ENCODE results near the gene HEXB.
"Not testable (repeated sequence)": the region's sequence is repeated elsewhere in the genome, so short reads cannot be mapped to it uniquely, and the experiment has no call there.

The HEXB gene

DNA sequence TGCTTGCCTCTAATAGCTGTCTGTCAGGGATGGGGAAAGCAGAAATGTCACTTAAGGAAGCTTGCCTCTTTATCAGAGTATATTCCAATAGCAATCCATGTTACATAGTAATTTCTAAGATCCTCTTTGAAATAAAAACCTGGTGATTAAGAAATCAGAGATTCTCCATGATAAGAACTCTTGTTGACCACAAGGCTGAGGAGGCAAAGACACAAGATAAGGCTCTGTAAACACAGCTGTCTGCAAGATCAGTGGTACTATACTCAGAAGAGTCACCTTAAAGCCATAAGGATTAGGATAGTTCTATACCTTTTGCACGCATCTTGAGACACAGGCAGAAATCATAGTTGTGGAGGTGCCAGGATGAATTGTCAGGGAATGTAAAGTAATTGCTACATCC is 40.3 kb downstream of the HEXB start:
- DNase-seq = no peak

- peak in 16 of 51 donors; percentile 1 to 37 (median 4) for DNase-seq
Observed at GRCh38 chr5:74736759-74737158, 51.7 kb downstream of the HEXB start.

- no peak for DNase-seq
Observed at GRCh38 chr5:74738406-74738805, 53.4 kb downstream of the HEXB start.

DNA sequence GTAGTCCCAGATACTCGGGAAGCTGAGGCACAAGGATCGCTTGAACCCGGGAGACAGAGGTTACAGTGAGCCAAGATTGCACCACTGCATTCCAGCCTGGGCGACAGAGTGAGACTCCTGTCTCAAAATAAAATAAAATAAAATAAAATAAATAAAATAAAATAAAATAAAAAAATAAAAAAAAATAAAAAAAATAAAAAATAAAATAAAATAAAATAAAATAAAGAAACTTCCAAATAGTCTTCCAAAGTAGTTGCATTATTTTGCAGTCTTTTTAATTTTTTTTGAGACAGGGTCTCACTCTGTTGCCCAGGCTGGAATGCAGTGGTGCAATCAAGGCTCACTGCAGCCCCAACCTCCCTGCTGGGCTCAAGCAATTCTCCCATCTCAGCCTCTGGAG is 63.7 kb downstream of the HEXB start:
- not testable (repeated sequence) for DNase-seq

- DNase-seq = no peak
Observed at GRCh38 chr5:74761241-74761640, 76.2 kb downstream of the HEXB start.

DNA sequence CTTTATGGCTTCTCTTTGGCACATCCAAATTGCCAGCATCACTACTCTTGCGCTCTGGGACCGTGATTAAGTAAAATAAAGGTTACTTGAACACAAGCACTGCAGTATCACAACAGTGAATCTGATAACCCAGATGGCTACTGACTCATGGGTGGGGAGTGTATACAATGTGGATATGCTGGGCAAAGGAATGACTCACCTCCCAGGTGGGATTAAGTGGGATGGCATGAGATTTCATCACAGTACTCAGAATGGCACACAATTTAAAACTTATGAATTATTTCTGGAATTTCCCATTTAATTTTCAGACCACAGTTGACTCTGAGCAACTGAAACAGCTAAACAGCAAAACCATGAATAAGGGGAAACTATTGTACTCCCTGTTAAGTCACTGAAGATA is 77.6 kb downstream of the HEXB start:
- peak in 1 of 51 donors; percentile 5 for DNase-seq

GRCh38 chr5:74763504-74763903 is 78.5 kb downstream of the HEXB start:
- DNase-seq = no peak

DNA sequence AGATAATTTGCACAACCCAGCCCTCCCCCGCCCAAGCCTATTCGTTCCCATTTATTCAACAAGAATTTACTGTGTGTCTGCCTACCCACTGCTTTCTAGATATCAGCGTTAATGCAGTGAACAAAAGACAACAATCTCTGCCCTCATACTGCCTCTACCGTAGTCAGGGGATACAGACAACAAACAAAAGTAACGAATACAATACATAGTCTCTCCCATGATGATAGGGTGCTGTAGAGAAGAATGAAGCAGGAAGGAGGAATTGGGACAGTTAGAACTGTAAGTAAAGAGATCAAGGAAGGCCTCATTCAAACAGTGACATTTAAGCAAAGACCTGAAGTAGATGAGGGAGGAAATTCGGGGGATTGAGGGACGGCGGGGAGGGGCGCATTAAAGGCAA is 80.2 kb downstream of the HEXB start:
- no peak for DNase-seq

DNA sequence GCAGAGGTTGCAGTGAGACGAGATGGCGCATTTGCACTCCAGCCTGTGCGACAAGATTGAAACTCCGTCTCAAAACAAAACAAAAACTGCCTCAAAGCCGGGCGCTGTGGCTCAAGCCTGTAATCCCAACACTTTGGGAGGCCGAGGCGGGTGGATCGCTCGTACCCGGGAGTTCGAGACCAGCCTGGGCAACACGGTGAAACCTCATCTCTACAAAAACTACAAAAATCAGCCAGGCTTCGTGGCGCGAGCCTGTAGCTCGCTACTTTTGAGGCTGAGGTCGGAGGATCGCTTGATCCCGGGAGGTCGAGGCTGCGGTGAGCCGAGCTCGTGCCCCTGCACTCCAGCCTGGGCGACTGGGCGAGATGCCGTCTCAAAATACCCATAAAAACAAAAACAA is 80.9 kb downstream of the HEXB start:
- DNase-seq = no peak

DNA sequence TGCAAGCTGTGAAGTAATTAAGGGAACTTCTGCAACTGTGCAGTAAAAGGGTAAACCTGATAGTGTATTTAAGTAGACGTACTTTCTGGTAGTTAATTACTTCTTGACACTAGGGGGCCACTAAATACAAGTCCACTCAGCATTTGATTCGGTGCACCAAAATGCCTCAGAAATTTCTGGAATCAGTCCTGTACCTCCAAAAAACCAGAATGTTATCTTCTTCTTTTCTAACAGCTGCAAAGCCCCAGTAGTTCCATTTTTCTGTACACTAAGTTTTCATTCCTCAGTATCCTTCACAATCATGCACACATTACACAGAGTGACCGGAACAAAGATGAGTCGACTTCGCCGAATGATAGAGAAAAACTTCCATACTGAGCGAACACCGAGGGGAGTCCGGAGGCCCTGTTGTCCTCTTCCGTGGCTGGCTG is 81.4 kb downstream of the HEXB start:
- DNase-seq = peak in 2 of 51 donors; percentile 9 to 79

DNA sequence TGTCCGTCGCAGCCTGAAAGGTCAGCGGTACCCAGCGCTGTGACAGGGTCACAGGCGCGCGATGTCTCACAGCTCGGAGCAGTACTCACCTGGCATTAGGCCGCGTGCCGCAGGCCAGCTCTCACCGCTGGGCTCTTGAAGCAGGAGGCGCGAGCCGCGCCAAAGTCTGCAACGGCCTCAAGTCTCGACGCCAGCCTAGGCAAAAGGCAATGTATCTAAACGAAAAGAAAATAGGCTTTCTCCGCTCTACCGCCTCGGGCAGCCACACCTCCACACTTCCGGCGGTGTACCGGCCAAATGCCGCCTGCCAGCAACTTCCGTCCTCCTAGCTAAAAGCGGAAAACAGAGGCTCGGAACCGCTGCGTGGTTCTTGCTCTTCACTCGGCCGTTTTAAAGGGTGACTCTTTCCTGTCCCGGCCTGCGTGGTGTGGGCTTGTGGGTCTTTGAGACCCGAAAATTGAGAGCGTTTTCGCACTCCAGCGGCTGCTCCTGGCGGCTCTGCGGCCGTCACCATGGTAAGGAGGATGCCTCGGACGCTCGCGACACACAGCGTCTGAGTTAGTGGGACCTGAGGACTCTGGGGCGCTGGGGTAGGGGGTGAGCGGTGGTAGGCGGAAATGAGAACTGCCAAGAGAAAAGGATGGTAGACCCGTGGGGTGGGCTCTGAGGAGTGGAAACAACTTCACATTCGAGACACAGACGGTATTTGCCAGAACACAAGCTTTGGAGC is 82.0 kb downstream of the HEXB start, which contains the start of the genes GFM2 and NSA2:
TSS of gene GFM2 (minus strand) at position 269 of the 730 bp plus-strand sequence. CDS start 3,375 bp downstream, outside the sequence.
TSS of gene NSA2 (plus strand) at position 401 of the 730 bp plus-strand sequence. CDS start at position 513, 112 bp downstream.
- DNase-seq = peak; percentile 53 to 99 (median 92)

- DNase-seq = peak in 3 of 51 donors; percentile 9 to 56 (median 26)
Observed at GRCh38 chr5:74767579-74767913, 82.5 kb downstream of the HEXB start.
